Peyer's patch (tissue), 4 donors: ENCODE results near the gene MRPL49.

Experiments used
- POLR2A ChIP-seq, 2 donors: fragments of 450-650 bp; IDR thresholded peaks; one replicate each; pipeline ENCODE4 v1.5.1; 2017; ENCODE audit warnings: antibody characterized with exemption in 2 of 2, mild to moderate bottlenecking in 2 of 2, moderate library complexity in 2 of 2
- TF ChIP-seq, protein P1 (sequence below), 6 experiments: fragments of 450-650 bp in 4 of 6; fragments of 200-600 bp in 2 of 6; sonication (generic) in 1 of 6; IDR thresholded peaks; one replicate each; pipeline ENCODE4 v1.5.1; 2017 to 2019; ENCODE audit warnings: antibody characterized with exemption in 6 of 6, mild to moderate bottlenecking in 3 of 6, moderate library complexity in 1 of 6

DNA sequence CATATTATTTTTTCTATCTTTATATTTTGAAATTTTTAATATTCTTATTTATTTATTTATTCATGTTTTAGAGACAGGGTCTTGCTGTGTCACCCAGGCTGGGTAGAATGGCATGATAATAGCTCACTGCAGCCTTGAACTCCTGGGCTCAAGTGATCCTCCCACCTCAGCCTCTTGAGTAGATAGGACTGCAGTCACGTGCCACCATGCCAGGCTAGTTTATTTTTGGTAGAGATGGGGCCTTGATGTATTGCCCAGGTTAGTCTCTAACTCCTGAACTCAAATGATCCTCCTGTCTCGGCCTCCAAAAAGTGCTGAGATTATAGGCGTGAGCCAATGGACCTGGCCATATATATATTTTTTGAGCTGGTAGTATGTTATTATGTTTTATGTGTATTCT is 45.5 kb downstream of the MRPL49 start:
- TF ChIP-seq POLR2A (IDR thresholded peaks at IDR 0.05): no peak
- TF ChIP-seq, protein P1, sequence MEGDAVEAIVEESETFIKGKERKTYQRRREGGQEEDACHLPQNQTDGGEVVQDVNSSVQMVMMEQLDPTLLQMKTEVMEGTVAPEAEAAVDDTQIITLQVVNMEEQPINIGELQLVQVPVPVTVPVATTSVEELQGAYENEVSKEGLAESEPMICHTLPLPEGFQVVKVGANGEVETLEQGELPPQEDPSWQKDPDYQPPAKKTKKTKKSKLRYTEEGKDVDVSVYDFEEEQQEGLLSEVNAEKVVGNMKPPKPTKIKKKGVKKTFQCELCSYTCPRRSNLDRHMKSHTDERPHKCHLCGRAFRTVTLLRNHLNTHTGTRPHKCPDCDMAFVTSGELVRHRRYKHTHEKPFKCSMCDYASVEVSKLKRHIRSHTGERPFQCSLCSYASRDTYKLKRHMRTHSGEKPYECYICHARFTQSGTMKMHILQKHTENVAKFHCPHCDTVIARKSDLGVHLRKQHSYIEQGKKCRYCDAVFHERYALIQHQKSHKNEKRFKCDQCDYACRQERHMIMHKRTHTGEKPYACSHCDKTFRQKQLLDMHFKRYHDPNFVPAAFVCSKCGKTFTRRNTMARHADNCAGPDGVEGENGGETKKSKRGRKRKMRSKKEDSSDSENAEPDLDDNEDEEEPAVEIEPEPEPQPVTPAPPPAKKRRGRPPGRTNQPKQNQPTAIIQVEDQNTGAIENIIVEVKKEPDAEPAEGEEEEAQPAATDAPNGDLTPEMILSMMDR (IDR thresholded peaks at IDR 0.05): no peak
